HepG2 (cell line): ENCODE measurements around the gene GGA2. TPM values are rescaled to one million over a fixed set of nuclear protein-coding genes. Genes with fewer than 3 reads are reported as not detected.

Experiments used
- DNMT1 ChIP-seq: sonication (generic); formaldehyde crosslinking; IDR thresholded peaks from 2 replicates; pipeline ENCODE4 v1.5.1; 2020; ENCODE audit warnings: mild to moderate bottlenecking, missing genetic modification reagents
- DZIP1 ChIP-seq: sonication (generic); formaldehyde crosslinking; IDR thresholded peaks from 2 replicates; pipeline ENCODE4 v1.5.0; 2020; ENCODE audit warnings: mild to moderate bottlenecking, missing genetic modification reagents
- GZF1 ChIP-seq: sonication (generic); formaldehyde crosslinking; IDR thresholded peaks from 2 replicates; pipeline ENCODE4 v1.5.1; 2020; ENCODE audit warnings: mild to moderate bottlenecking, missing genetic modification reagents
- JARID2 ChIP-seq: sonication (generic); formaldehyde crosslinking; IDR thresholded peaks from 2 replicates; pipeline ENCODE4 v1.8.1; 2023; ENCODE audit warnings: missing genetic modification reagents, inconsistent platforms; ENCODE audit not compliant: insufficient replicate concordance
- KLF6 ChIP-seq: IDR thresholded peaks from 2 replicates; pipeline ENCODE4 v1.8.0; 2016; ENCODE audit warnings: missing biosample characterization, missing genetic modification reagents
- MAFK ChIP-seq, 2 experiments: IDR thresholded peaks in 1 of 2; conservative IDR thresholded peaks in 1 of 2; 2 replicates each; pipeline ENCODE4 v1.6.1; 2011; ENCODE audit warnings: improper control_type of control experiment in 2 of 2, low read length in 2 of 2
- MED8 ChIP-seq: sonication (generic); formaldehyde crosslinking; IDR thresholded peaks from 2 replicates; pipeline ENCODE4 v1.8.1; 2023; ENCODE audit warnings: mild to moderate bottlenecking, missing genetic modification reagents; ENCODE audit not compliant: insufficient replicate concordance
- NCOR1 ChIP-seq: fragments of 200-600 bp; sonication (generic); IDR thresholded peaks from 2 replicates; pipeline ENCODE4 v1.7.0; 2017; ENCODE audit warnings: antibody characterized with exemption, low read length, borderline replicate concordance
- NFAT5 ChIP-seq: sonication (generic); formaldehyde crosslinking; IDR thresholded peaks from 2 replicates; pipeline ENCODE4 v1.4.0; 2020; ENCODE audit warnings: missing genetic modification reagents
- PCBP1 ChIP-seq: fragments of 200-400 bp; formaldehyde crosslinking; IDR thresholded peaks from 2 replicates; pipeline ENCODE4 v1.6.1; 2017; ENCODE audit warnings: mild to moderate bottlenecking, low read depth, low read length, borderline replicate concordance
- RCOR2 ChIP-seq: IDR thresholded peaks from 2 replicates; pipeline ENCODE4 v1.6.1; 2016; ENCODE audit warnings: missing biosample characterization, missing genetic modification reagents
- SNAI1 ChIP-seq: sonication (generic); formaldehyde crosslinking; IDR thresholded peaks from 2 replicates; pipeline ENCODE4 v1.5.0; 2020; ENCODE audit warnings: mild to moderate bottlenecking, missing genetic modification reagents, borderline replicate concordance
- ZBTB14 ChIP-seq: sonication (generic); formaldehyde crosslinking; IDR thresholded peaks from 2 replicates; pipeline ENCODE4 v1.4.0; 2020; ENCODE audit warnings: missing genetic modification reagents
- ZNF224 ChIP-seq: sonication (generic); formaldehyde crosslinking; IDR thresholded peaks from 2 replicates; pipeline ENCODE4 v1.5.0; 2020; ENCODE audit warnings: mild to moderate bottlenecking, missing genetic modification reagents
- ZNF235 ChIP-seq: sonication (generic); formaldehyde crosslinking; IDR thresholded peaks from 2 replicates; pipeline ENCODE4 v1.8.1; 2023; ENCODE audit warnings: mild to moderate bottlenecking, missing genetic modification reagents, borderline replicate concordance
- ZNF326 ChIP-seq: sonication (generic); formaldehyde crosslinking; IDR thresholded peaks from 2 replicates; pipeline ENCODE4 v1.4.0; 2020; ENCODE audit warnings: missing genetic modification reagents, borderline replicate concordance
- ZNF552 ChIP-seq: sonication (generic); formaldehyde crosslinking; IDR thresholded peaks from 2 replicates; pipeline ENCODE4 v1.9.0; 2022; ENCODE audit warnings: missing genetic modification reagents, mild to moderate bottlenecking, borderline replicate concordance
- ZNF570 ChIP-seq: sonication (generic); formaldehyde crosslinking; IDR thresholded peaks from 2 replicates; pipeline ENCODE4 v1.4.0; 2020; ENCODE audit warnings: mild to moderate bottlenecking, missing genetic modification reagents, borderline replicate concordance
- ZNF619 ChIP-seq: sonication (generic); formaldehyde crosslinking; IDR thresholded peaks from 2 replicates; pipeline ENCODE4 v1.4.0; 2020; ENCODE audit warnings: mild to moderate bottlenecking, missing genetic modification reagents
- ZNF746 ChIP-seq: sonication (generic); formaldehyde crosslinking; IDR thresholded peaks from 2 replicates; pipeline ENCODE4 v1.8.0; 2022; ENCODE audit warnings: mild to moderate bottlenecking, missing genetic modification reagents
- polyA plus RNA-seq, 8 experiments: library from polyadenylated mRNA; depleted of rRNA in 3 of 8; stranded (reverse) in 7 of 8; unstranded in 1 of 8; fragments of >200 nt; fragmentation: Illumina TruSeq in 4 of 8; extraction: Trizol in 4 of 8; gene quantifications; 2 replicates each; pipeline versions ENCODE4 v1.2.1 to v1.2.3, GENCODE V29; 2011 to 2016; ENCODE audit warnings: low read depth in 4 of 8, missing spikeins in 1 of 8, mixed read lengths in 1 of 8; ENCODE audit not compliant: insufficient read depth in 1 of 8
- total RNA-seq, 5 experiments: library from RNA; depleted of rRNA; stranded (reverse); fragments of >200 nt; fragmentation: Illumina TruSeq; extraction: Trizol; gene quantifications; 2 replicates each; pipeline ENCODE4 v1.2.3, GENCODE V29; 2016; ENCODE audit warnings: low read depth in 1 of 5

GGA2 gene
- total and polyA plus RNA-seq, 2 of the 13 experiments (the other 11 are each of a cell fraction or from before 2014, with no cell fraction given) = 51.5 to 69.8 TPM

- TF ChIP-seq MED8 (CRISPR knock-in tag) (peak; percentile 23), MAFK (conservative IDR thresholded peaks at IDR 0.05 in 1 of 2, IDR thresholded peaks at IDR 0.05 in 1 of 2; ENCODE audit: low read length in 2 of 2) (no peak; a peak in 1 of 4 replicates), ZNF326 (CRISPR knock-in tag) (no peak; the same call in 1 of the 2 replicates), ZNF619 (CRISPR knock-in tag) (peak; percentile 89), ZNF235 (CRISPR knock-in tag) (peak; percentile 86), NCOR1 (peak; percentile 76; the same call in 1 of the 2 replicates), ZNF552 (peak; percentile 90), SNAI1 (CRISPR knock-in tag) (peak; percentile 91), GZF1 (CRISPR knock-in tag) (peak; percentile 95), ZBTB14 (CRISPR knock-in tag) (peak; percentile 27; the same call in 1 of the 2 replicates), RCOR2 (peak; percentile 64; the same call in 1 of the 2 replicates), DZIP1 (CRISPR knock-in tag) (peak; percentile 91; the same call in 1 of the 2 replicates), ZNF746 (peak; percentile 91), ZNF570 (no peak; the same call in 1 of the 2 replicates), KLF6 (CRISPR knock-in tag) (no peak), PCBP1 (peak; percentile 92), NFAT5 (CRISPR knock-in tag) (peak; percentile 90), DNMT1 (CRISPR knock-in tag) (peak; percentile 96; the same call in 1 of the 2 replicates), JARID2 (CRISPR knock-in tag) (peak; percentile 94), ZNF224 (CRISPR knock-in tag) (peak; percentile 96)
Measured at GRCh38 chr16:23452572-23453337, 57.5 kb downstream of the GGA2 start, which contains the start of gene COG7 (continued).
